ENCODE measurements around the gene PC.

PC gene

GRCh38 chr11:66870131-66870530, 88.1 kb downstream of the PC start:
- Histone ChIP-seq H3K27ac (ENCODE audit: low read length) (no peak overlapping the region), H3K36me3 (ENCODE audit: control insufficient read depth in 1 of 2, insufficient read depth in 2 of 2, low read length in 2 of 2) (peaks cover 0 to 16% of the 10 kb centered on the region in 2 donors), H3K4me1 (ENCODE audit: control insufficient read depth in 1 of 2, insufficient read depth in 2 of 2, low read length in 2 of 2) (no peaks in the 10 kb centered on the region), H3K27me3 (ENCODE audit: low read depth, low read length) (no peaks in the 10 kb centered on the region), H3K9me3 (ENCODE audit: control insufficient read depth in 1 of 2, low read length in 2 of 2) (no peaks in the 10 kb centered on the region), H3K4me3 (ENCODE audit: low read depth in 1 of 2, low read length in 2 of 2) (no peak overlapping the region)

- Histone ChIP-seq H3K9me3 (ENCODE audit: control insufficient read depth in 1 of 2, low read length in 2 of 2) (no peaks in the 10 kb centered on the region), H3K4me1 (ENCODE audit: control insufficient read depth in 1 of 2, insufficient read depth in 2 of 2, low read length in 2 of 2) (no peaks in the 10 kb centered on the region), H3K4me3 (ENCODE audit: low read depth in 1 of 2, low read length in 2 of 2) (no peak overlapping the region), H3K36me3 (ENCODE audit: control insufficient read depth in 1 of 2, insufficient read depth in 2 of 2, low read length in 2 of 2) (peaks cover 0 to 16% of the 10 kb centered on the region in 2 donors), H3K27ac (ENCODE audit: low read length) (no peak overlapping the region), H3K27me3 (ENCODE audit: low read depth, low read length) (no peaks in the 10 kb centered on the region)
Observed at GRCh38 chr11:66869567-66869870, 88.7 kb downstream of the PC start.

DNA sequence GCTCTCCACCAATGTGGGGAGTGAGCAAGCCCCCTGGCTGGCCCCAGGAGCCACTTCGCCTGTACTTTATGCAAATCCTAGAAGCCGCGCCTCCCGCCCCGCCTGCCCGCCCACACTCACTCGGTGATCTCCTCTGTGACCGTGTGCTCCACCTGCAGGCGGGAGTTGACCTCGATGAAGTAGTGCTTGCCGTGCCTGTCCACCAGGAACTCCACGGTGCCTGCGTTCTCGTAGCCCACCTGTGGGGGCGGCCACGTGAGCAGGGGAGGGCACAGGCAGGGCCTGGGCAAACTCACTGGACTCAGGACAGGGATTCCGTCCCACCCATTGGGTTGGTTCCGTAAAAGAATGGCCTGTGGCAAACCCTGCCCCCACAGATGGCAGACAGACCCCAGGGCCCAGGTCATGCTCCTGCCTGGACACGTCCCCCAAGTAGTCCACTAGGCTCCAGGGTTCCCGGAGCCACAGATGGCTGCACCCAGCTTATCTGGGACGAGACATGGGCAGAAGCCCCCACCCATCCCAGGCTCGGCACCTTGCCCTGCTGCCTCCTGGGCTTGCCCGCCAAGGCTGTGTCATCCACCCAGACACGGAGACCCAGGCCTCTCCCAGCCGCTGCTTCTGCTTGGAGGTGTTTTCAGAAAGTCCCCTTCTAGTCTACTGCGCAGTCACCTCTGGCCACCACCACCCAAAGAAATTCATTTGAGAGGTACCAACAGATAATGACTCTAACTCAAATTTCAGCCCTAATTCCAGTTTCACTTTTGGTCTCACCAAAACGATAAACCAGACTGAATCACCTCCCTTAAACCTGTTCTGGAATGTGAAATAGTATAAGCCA, 89.2 kb downstream of the PC start:
- Histone ChIP-seq H3K27me3 (ENCODE audit: low read depth, low read length) (no peaks in the 10 kb centered on the region), H3K36me3 (ENCODE audit: control insufficient read depth in 1 of 2, insufficient read depth in 2 of 2, low read length in 2 of 2) (peaks cover 0 to 16% of the 10 kb centered on the region in 2 donors), H3K9me3 (ENCODE audit: control insufficient read depth in 1 of 2, low read length in 2 of 2) (no peaks in the 10 kb centered on the region), H3K4me1 (ENCODE audit: control insufficient read depth in 1 of 2, insufficient read depth in 2 of 2, low read length in 2 of 2) (no peaks in the 10 kb centered on the region), H3K27ac (ENCODE audit: low read length) (no peak overlapping the region), H3K4me3 (ENCODE audit: low read depth in 1 of 2, low read length in 2 of 2) (no peak overlapping the region)

DNA sequence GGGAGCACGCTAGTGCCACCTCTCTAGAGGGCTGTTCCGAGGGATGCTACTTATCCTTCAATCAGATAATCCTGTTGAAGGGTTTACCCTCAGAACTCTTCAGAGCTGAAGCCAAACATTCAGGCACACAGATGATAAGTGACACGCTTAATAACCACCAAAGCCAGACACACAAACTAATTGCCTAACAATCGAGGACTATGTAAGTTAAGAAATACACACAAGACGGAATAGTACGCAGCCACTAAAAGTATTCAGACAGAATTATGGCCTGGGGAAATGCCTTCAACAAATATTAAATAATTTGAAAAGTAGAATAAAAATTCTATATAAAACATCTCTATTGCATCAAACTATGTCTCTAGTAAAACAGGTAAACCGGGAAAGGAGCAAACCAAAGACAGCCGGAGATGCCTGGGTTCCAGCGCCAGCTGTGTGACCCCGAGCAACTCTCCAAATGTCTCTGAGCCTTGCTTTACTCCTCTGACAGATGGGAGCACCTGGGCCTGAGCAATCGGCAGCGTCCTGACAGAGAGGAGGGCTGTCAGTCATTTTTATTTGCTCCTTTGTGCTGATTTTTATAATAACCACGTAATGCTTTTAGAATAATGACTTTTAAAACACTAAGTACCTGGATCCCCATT, 90.0 kb downstream of the PC start:
- Histone ChIP-seq H3K4me1 (ENCODE audit: control insufficient read depth in 1 of 2, insufficient read depth in 2 of 2, low read length in 2 of 2) (no peaks in the 10 kb centered on the region), H3K27me3 (ENCODE audit: low read depth, low read length) (no peaks in the 10 kb centered on the region), H3K27ac (ENCODE audit: low read length) (no peak overlapping the region), H3K9me3 (ENCODE audit: control insufficient read depth in 1 of 2, low read length in 2 of 2) (no peaks in the 10 kb centered on the region), H3K36me3 (ENCODE audit: control insufficient read depth in 1 of 2, insufficient read depth in 2 of 2, low read length in 2 of 2) (peaks cover 0 to 16% of the 10 kb centered on the region in 2 donors), H3K4me3 (ENCODE audit: low read depth in 1 of 2, low read length in 2 of 2) (no peak overlapping the region)

DNA sequence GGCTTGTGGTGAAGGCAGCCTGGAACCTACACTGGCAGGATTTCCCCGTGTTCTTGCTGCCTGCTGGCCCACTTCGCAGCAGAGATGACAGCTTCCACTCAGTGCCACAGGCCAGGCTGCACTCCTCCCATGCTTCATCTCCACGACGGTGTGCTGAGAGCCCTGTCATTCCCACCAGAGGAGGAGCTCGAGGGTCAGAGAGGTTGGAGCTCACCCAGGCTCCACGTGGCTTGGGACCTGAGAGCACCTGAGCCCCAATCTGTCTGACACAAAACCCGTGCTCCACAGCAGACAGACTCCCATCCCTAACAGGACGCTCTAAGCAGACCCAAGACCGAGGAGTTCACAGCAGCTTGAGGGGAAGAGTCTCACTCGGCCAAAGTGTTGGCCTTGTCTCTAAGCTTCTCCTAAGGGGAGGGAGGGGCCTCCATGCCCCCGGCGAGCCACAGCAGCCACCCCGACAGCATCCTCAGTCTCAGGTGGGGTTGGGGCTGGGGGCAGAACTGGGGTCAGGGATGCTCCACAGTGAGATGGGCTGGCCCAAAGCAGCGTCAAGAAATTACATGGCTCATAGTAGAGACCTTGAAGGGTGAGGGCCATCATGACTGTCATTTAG, 90.7 kb downstream of the PC start:
- Histone ChIP-seq H3K27ac (ENCODE audit: low read length) (no peak overlapping the region), H3K27me3 (ENCODE audit: low read depth, low read length) (no peaks in the 10 kb centered on the region), H3K4me3 (ENCODE audit: low read depth in 1 of 2, low read length in 2 of 2) (no peak overlapping the region), H3K9me3 (ENCODE audit: control insufficient read depth in 1 of 2, low read length in 2 of 2) (no peaks in the 10 kb centered on the region), H3K36me3 (ENCODE audit: control insufficient read depth in 1 of 2, insufficient read depth in 2 of 2, low read length in 2 of 2) (peaks cover 0 to 16% of the 10 kb centered on the region in 2 donors), H3K4me1 (ENCODE audit: control insufficient read depth in 1 of 2, insufficient read depth in 2 of 2, low read length in 2 of 2) (no peaks in the 10 kb centered on the region)

DNA sequence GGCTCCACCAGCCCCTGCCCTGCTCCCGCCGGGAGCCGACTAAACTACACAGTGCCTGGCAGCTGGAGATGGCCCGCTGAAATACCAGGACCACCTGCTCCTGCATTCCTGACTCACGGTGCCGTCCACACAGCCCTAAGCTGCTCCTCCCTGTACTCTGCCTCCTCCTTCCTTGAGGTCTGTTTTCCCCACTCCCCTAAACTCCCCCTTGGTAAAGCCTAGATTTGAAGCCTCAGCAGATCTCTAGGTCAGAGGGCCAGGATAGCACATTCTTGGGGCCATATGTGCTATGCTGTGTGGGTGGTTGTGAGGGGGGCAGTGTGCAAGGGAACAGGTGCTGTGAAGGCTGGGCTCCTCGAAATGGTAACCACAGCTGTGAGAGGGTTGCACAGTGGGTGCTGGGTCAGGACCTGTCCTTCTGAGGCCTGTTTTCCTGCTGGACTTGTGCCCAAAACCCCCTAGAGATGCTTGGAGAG, 91.6 kb downstream of the PC start:
- peaks cover 0 to 13% of the 10 kb centered on the region in 2 donors for H3K36me3 ChIP-seq (ENCODE audit: control insufficient read depth in 1 of 2, insufficient read depth in 2 of 2, low read length in 2 of 2)
- no peak overlapping the region for H3K27ac ChIP-seq (ENCODE audit: low read length)
- no peaks in the 10 kb centered on the region for H3K9me3 ChIP-seq (ENCODE audit: control insufficient read depth in 1 of 2, low read length in 2 of 2)
- H3K4me3 ChIP-seq (ENCODE audit: low read depth in 1 of 2, low read length in 2 of 2) = no peak overlapping the region
- no peaks in the 10 kb centered on the region for H3K27me3 ChIP-seq (ENCODE audit: low read depth, low read length)
- H3K4me1 ChIP-seq (ENCODE audit: control insufficient read depth in 1 of 2, insufficient read depth in 2 of 2, low read length in 2 of 2) = no peaks in the 10 kb centered on the region

DNA sequence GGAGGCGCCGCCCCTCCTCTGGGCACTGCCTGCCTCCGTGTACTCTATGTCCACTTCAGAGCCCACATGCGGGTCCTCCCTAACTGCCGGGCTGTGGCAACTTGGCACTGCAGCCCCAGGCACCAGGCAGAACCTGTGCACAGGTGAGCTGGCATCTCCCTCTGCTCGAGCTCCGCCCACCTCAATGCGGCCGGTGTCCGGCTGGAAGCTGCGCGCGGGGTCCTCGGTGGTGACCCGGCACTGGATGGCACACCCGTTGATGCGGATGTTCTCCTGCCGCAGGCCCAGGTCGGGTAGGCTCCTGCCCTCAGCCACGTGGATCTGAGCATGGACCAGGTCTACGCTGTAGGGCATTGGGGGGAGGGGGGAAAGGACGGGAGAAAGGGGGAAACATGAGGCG, 92.2 kb downstream of the PC start:
- Histone ChIP-seq H3K4me3 (ENCODE audit: low read depth in 1 of 2, low read length in 2 of 2) (no peak overlapping the region), H3K36me3 (ENCODE audit: control insufficient read depth in 1 of 2, insufficient read depth in 2 of 2, low read length in 2 of 2) (peaks cover 0 to 8% of the 10 kb centered on the region in 2 donors), H3K4me1 (ENCODE audit: control insufficient read depth in 1 of 2, insufficient read depth in 2 of 2, low read length in 2 of 2) (no peaks in the 10 kb centered on the region), H3K27me3 (ENCODE audit: low read depth, low read length) (no peaks in the 10 kb centered on the region), H3K27ac (ENCODE audit: low read length) (no peak overlapping the region), H3K9me3 (ENCODE audit: control insufficient read depth in 1 of 2, low read length in 2 of 2) (no peaks in the 10 kb centered on the region)

GRCh38 chr11:66864924-66865697, 93.1 kb downstream of the PC start:
- H3K9me3 ChIP-seq (ENCODE audit: control insufficient read depth in 1 of 2, low read length in 2 of 2) = no peaks in the 10 kb centered on the region
- no peaks in the 10 kb centered on the region for H3K4me1 ChIP-seq (ENCODE audit: control insufficient read depth in 1 of 2, insufficient read depth in 2 of 2, low read length in 2 of 2)
- no peak overlapping the region for H3K27ac ChIP-seq (ENCODE audit: low read length)
- H3K36me3 ChIP-seq (ENCODE audit: control insufficient read depth in 1 of 2, insufficient read depth in 2 of 2, low read length in 2 of 2) = peaks cover 0 to 7% of the 10 kb centered on the region in 2 donors
- no peaks in the 10 kb centered on the region for H3K27me3 ChIP-seq (ENCODE audit: low read depth, low read length)
- H3K4me3 ChIP-seq (ENCODE audit: low read depth in 1 of 2, low read length in 2 of 2) = no peak overlapping the region

GRCh38 chr11:66864172-66864901, 93.8 kb downstream of the PC start:
- H3K4me3 ChIP-seq (ENCODE audit: low read depth in 1 of 2, low read length in 2 of 2) = no peak overlapping the region
- H3K27ac ChIP-seq (ENCODE audit: low read length) = no peak overlapping the region
- H3K36me3 ChIP-seq (ENCODE audit: control insufficient read depth in 1 of 2, insufficient read depth in 2 of 2, low read length in 2 of 2) = no peaks in the 10 kb centered on the region

GRCh38 chr11:66863428-66864125, 94.6 kb downstream of the PC start:
- H3K9me3 ChIP-seq (ENCODE audit: control insufficient read depth in 1 of 2, low read length in 2 of 2) = no peaks in the 10 kb centered on the region
- H3K4me3 ChIP-seq (ENCODE audit: low read depth in 1 of 2, low read length in 2 of 2) = no peak overlapping the region
- no peaks in the 10 kb centered on the region for H3K36me3 ChIP-seq (ENCODE audit: control insufficient read depth in 1 of 2, insufficient read depth in 2 of 2, low read length in 2 of 2)
- no peaks in the 10 kb centered on the region for H3K27me3 ChIP-seq (ENCODE audit: low read depth, low read length)
- no peak overlapping the region for H3K27ac ChIP-seq (ENCODE audit: low read length)
- H3K4me1 ChIP-seq (ENCODE audit: control insufficient read depth in 1 of 2, insufficient read depth in 2 of 2, low read length in 2 of 2) = no peaks in the 10 kb centered on the region

More at GRCh38 chr11:66864172-66864901, 93.8 kb downstream of the PC start:
- Histone ChIP-seq H3K4me1 (ENCODE audit: control insufficient read depth in 1 of 2, insufficient read depth in 2 of 2, low read length in 2 of 2) (no peaks in the 10 kb centered on the region), H3K9me3 (ENCODE audit: control insufficient read depth in 1 of 2, low read length in 2 of 2) (no peaks in the 10 kb centered on the region), H3K27me3 (ENCODE audit: low read depth, low read length) (no peaks in the 10 kb centered on the region)

Data from muscle layer of duodenum (tissue), 2 donors.